22Rv1 (cell line): ENCODE measurements around the gene RNF130.

Experiments used
- ZFX ChIP-seq: fragments of 450-650 bp; IDR thresholded peaks from 2 replicates; pipeline ENCODE4 v1.6.1; 2017; ENCODE audit warnings: antibody characterized with exemption, borderline replicate concordance
- TF ChIP-seq, protein P1 (sequence below): fragments of 450-650 bp; IDR thresholded peaks from 2 replicates; pipeline ENCODE4 v1.5.1; 2017; ENCODE audit warnings: mild to moderate bottlenecking

- TF ChIP-seq, protein P1, sequence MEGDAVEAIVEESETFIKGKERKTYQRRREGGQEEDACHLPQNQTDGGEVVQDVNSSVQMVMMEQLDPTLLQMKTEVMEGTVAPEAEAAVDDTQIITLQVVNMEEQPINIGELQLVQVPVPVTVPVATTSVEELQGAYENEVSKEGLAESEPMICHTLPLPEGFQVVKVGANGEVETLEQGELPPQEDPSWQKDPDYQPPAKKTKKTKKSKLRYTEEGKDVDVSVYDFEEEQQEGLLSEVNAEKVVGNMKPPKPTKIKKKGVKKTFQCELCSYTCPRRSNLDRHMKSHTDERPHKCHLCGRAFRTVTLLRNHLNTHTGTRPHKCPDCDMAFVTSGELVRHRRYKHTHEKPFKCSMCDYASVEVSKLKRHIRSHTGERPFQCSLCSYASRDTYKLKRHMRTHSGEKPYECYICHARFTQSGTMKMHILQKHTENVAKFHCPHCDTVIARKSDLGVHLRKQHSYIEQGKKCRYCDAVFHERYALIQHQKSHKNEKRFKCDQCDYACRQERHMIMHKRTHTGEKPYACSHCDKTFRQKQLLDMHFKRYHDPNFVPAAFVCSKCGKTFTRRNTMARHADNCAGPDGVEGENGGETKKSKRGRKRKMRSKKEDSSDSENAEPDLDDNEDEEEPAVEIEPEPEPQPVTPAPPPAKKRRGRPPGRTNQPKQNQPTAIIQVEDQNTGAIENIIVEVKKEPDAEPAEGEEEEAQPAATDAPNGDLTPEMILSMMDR, result no peak
- TF ChIP-seq ZFX, result no peak
Measured at GRCh38 chr5:179913461-179913860, 158.1 kb downstream of the RNF130 start.
